GM12878 (cell line): ENCODE data around the gene TTR. TPM values are rescaled to one million over a fixed set of nuclear protein-coding genes. Genes with fewer than 3 reads are reported as not detected.

ENCODE experiments used
- ATAC-seq: fragments of 200-7000 bp; cut with Tn5 transposase; 3 replicates; pipeline ENCODE4 v1.9.1; 2020; ENCODE audit warnings: mild to moderate bottlenecking, moderate library complexity
- BruUV-seq: library from RNA; stranded (reverse); fragments of 400-500 nt; replicated peaks from 2 replicates; lab custom pipeline; 2021; lab: Mats Ljungman, UMichigan
- CTCF ChIA-PET: fragments of 300-600 bp; sonication (Branson Sonifier 250); formaldehyde crosslinking; extraction: SDS; loops from one replicate; lab custom pipeline; 2021; ENCODE audit warnings: inconsistent platforms; lab: Yijun Ruan, JAX
- POLR2A ChIA-PET: fragments of 350-600 bp; formaldehyde crosslinking; extraction: SDS; loops from one replicate; lab custom pipeline; 2021; ENCODE audit warnings: inconsistent platforms; lab: Charles Lee
- RAD21 ChIA-PET: fragments of 300-600 bp; sonication (Branson Sonifier 250); formaldehyde crosslinking; loops from one replicate; lab custom pipeline; 2023; ENCODE audit warnings: antibody characterized with exemption; ENCODE audit not compliant: unreplicated experiment; lab: Charles Lee
- SMC1A ChIA-PET: fragments of 300-600 bp; sonication (Branson Sonifier 250); formaldehyde crosslinking; loops from one replicate; lab custom pipeline; 2023; ENCODE audit not compliant: unreplicated experiment, uncharacterized antibody; lab: Charles Lee
- DNase-seq: peaks from one replicate; pipeline ENCODE4 v3.0.0-alpha.2; 2011; ENCODE audit warnings: low read depth, low spot score
- FAIRE-seq: peaks from 3 replicates; lab custom pipeline; 2011; peaks lifted over from hg19 to GRCh38; lab: Jason Lieb, UNC
- H2AFZ ChIP-seq: 2 replicates; pipeline ENCODE4 v1.6.0; 2011; ENCODE audit warnings: low read depth, low read length, control low read depth; ENCODE audit not compliant: control insufficient read depth
- H3K27ac ChIP-seq: 2 replicates; pipeline ENCODE4 v1.5.1; 2011; ENCODE audit warnings: control low read depth; ENCODE audit not compliant: control insufficient read depth, insufficient read depth
- H3K27me3 ChIP-seq, 2 experiments: replicated peaks in 1 of 2; 2 replicates each; pipeline versions ENCODE4 v1.6.0 to v1.6.1; 2011; ENCODE audit warnings: low read length in 1 of 2; ENCODE audit not compliant: control insufficient read depth in 2 of 2, insufficient read depth in 2 of 2
- H3K36me3 ChIP-seq, 2 experiments: 2 replicates each; pipeline ENCODE4 v1.5.1; 2011; ENCODE audit warnings: low read length in 1 of 2; ENCODE audit not compliant: control insufficient read depth in 2 of 2, insufficient read depth in 2 of 2
- H3K4me1 ChIP-seq: 2 replicates; pipeline ENCODE4 v1.6.1; 2011; ENCODE audit warnings: mild to moderate bottlenecking, low read length, moderate library complexity, mixed read lengths; ENCODE audit not compliant: control insufficient read depth, insufficient read depth
- H3K4me2 ChIP-seq: 2 replicates; pipeline ENCODE4 v1.6.0; 2011; ENCODE audit warnings: control low read depth; ENCODE audit not compliant: control insufficient read depth, insufficient read depth
- H3K4me3 ChIP-seq: fragments of 200-600 bp; sonication (generic); 2 replicates; pipeline ENCODE4 v1.5.1; 2016
- H3K79me2 ChIP-seq: 2 replicates; pipeline ENCODE4 v1.6.0; 2011; ENCODE audit warnings: low read length; ENCODE audit not compliant: control insufficient read depth, insufficient read depth
- H3K9ac ChIP-seq: 2 replicates; pipeline ENCODE4 v1.8.0; 2011; ENCODE audit warnings: low read length, control low read depth, mixed read lengths; ENCODE audit not compliant: control insufficient read depth, insufficient read depth
- H3K9me3 ChIP-seq: replicated peaks from 3 replicates; pipeline ENCODE4 v1.5.1; 2011; ENCODE audit warnings: mild to moderate bottlenecking, low read length; ENCODE audit not compliant: control insufficient read depth, insufficient read depth
- H4K20me1 ChIP-seq: 2 replicates; pipeline ENCODE4 v1.6.0; 2011; ENCODE audit not compliant: control insufficient read depth, insufficient read depth
- BCL11A ChIP-seq: IDR thresholded peaks from 2 replicates; pipeline ENCODE4 v1.6.1; 2011; ENCODE audit warnings: low read depth, low read length
- BRCA1 ChIP-seq: IDR thresholded peaks from 2 replicates; pipeline ENCODE4 v1.6.1; 2011; ENCODE audit warnings: low read depth, low read length, improper control_type of control experiment
- CBFB ChIP-seq: IDR thresholded peaks from 2 replicates; pipeline ENCODE4 v1.6.1; 2016; ENCODE audit warnings: antibody characterized with exemption, low read depth
- ELK1 ChIP-seq: IDR thresholded peaks from 2 replicates; pipeline ENCODE4 v1.6.1; 2012; ENCODE audit warnings: low read depth, low read length, improper control_type of control experiment
- GABPA ChIP-seq: IDR thresholded peaks from 2 replicates; pipeline ENCODE4 v1.6.1; 2014; ENCODE audit warnings: antibody characterized with exemption, low read depth, mild to moderate bottlenecking, inconsistent platforms
- IKZF2 ChIP-seq, 2 experiments: fragments of 450-650 bp; IDR thresholded peaks; 2 replicates each; pipeline ENCODE4 v1.6.1; 2017; ENCODE audit warnings: mild to moderate bottlenecking in 2 of 2, moderate library complexity in 2 of 2
- IRF4 ChIP-seq: IDR thresholded peaks from 2 replicates; pipeline ENCODE4 v1.6.1; 2011; ENCODE audit warnings: low read depth, low read length
- KAT2A ChIP-seq: conservative IDR thresholded peaks from 2 replicates; pipeline ENCODE4 v1.6.1; 2011; ENCODE audit warnings: low read depth, low read length; ENCODE audit not compliant: control insufficient read depth
- KDM1A ChIP-seq: fragments of 200-600 bp; sonication (generic); IDR thresholded peaks from 2 replicates; pipeline ENCODE4 v1.6.1; 2016; ENCODE audit warnings: borderline replicate concordance
- NR2C1 ChIP-seq: fragments of 450-650 bp; IDR thresholded peaks from 2 replicates; pipeline ENCODE4 v1.6.1; 2017; ENCODE audit warnings: antibody characterized with exemption, mild to moderate bottlenecking, moderate library complexity
- POLR2AphosphoS5 ChIP-seq: IDR thresholded peaks from 2 replicates; pipeline ENCODE4 v1.6.1; 2011; ENCODE audit warnings: mild to moderate bottlenecking, low read length, inconsistent platforms
- POU2F2 ChIP-seq: IDR thresholded peaks from 3 replicates; pipeline ENCODE4 v1.6.1; 2011; ENCODE audit warnings: low read depth, mild to moderate bottlenecking, low read length, borderline replicate concordance
- RBBP5 ChIP-seq: fragments of 200-600 bp; sonication (generic); conservative IDR thresholded peaks from 2 replicates; pipeline ENCODE4 v1.6.1; 2016
- SREBF2 ChIP-seq: IDR thresholded peaks from 2 replicates; pipeline ENCODE4 v1.6.1; 2012; ENCODE audit warnings: mild to moderate bottlenecking, low read length
- SRF ChIP-seq, 2 experiments: IDR thresholded peaks; 2 replicates each; pipeline ENCODE4 v1.6.1; 2011; ENCODE audit warnings: low read depth in 2 of 2, low read length in 2 of 2, mild to moderate bottlenecking in 1 of 2, moderate library complexity in 1 of 2
- TCF7 ChIP-seq: IDR thresholded peaks from 2 replicates; pipeline ENCODE4 v1.6.1; 2014; ENCODE audit warnings: antibody characterized with exemption, borderline replicate concordance
- ZSCAN29 ChIP-seq: fragments of 450-650 bp; IDR thresholded peaks from 2 replicates; pipeline ENCODE4 v1.6.1; 2017; ENCODE audit warnings: mild to moderate bottlenecking, moderate library complexity
- WGBS: methylation state at CpG from one replicate; pipeline ENCODE4 v1.1.6; 2016; ENCODE audit warnings: low lambda C conversion rate; ENCODE audit not compliant: insufficient replicate concordance, insufficient coverage; ENCODE audit errors: missing lambda C conversion rate; 5-methylcytosine and 5-hydroxymethylcytosine counted together
- in situ Hi-C: fragments of 300-500 bp; cut with MboI; formaldehyde crosslinking; loops from 9 replicates; pipeline ENCODE4 v1.14.3; 2018; ENCODE audit warnings: mixed read lengths
- intact Hi-C: fragments of 100-400 bp; cut with micrococcal nuclease; formaldehyde crosslinking; loops from one replicate; pipeline ENCODE4 v1.14.2; 2022; ENCODE audit not compliant: unreplicated experiment
- polyA plus RNA-seq, 11 experiments: library from polyadenylated mRNA; depleted of rRNA in 4 of 11; unstranded in 6 of 11; stranded (reverse) in 5 of 11; fragments of >200 nt; fragmentation: Nextera tagmentation in 4 of 11; fragmentation: Illumina TruSeq in 1 of 11; extraction: Ambion mirVana in 4 of 11; extraction: Trizol in 1 of 11; gene quantifications; 1 replicate in 1 of 11; 2 replicates in 10 of 11; pipeline versions ENCODE4 v1.2.1 to v1.2.3, GENCODE V29; 2011 to 2016; ENCODE audit warnings: inconsistent platforms in 2 of 11, missing spikeins in 2 of 11, low read depth in 1 of 11
- total RNA-seq, 4 experiments: library from RNA; depleted of rRNA in 3 of 4; stranded (reverse); fragments of >200 nt in 3 of 4; fragmentation: Illumina TruSeq in 1 of 4; extraction: Trizol in 1 of 4; gene quantifications; 2 replicates each; pipeline versions ENCODE4 v1.2.1 to v1.2.3, GENCODE V29; 2013 to 2021

The TTR gene
- total and polyA plus RNA-seq, 10 of the 15 experiments (the other 5 are each of a cell fraction or from before 2014, with no cell fraction given): 0.05 to 1.2 TPM; not detected in 8

- Histone ChIP-seq H2AFZ (no peak overlapping the region), H3K36me3 (no peaks in the 10 kb centered on the region), H3K27me3 (no peaks in the 10 kb centered on the region), H3K4me3 (no peak overlapping the region), H3K4me1 (no peaks in the 10 kb centered on the region), H3K79me2 (no peaks in the 10 kb centered on the region), H3K9me3 (no peaks in the 10 kb centered on the region), H4K20me1 (no peaks in the 10 kb centered on the region), H3K27ac (no peak overlapping the region), H3K9ac (no peak overlapping the region), H3K4me2 (no peak overlapping the region)
- ChIA-PET CTCF (interaction anchor here (1.5 kb wide), 1 partner anchor 27 kb away, joined by 4 read pairs; no protein-coding TSS in a partner anchor), SMC1A (no interaction called here), RAD21 (no interaction called here), POLR2A (no interaction called here)
- in situ Hi-C loops: no loop called here
- DNase-seq (no peak), FAIRE-seq (no peak), ATAC-seq (no peak)
- BruUV-seq: no TSS peak
- WGBS: 67% methylated on average over 5 of the region's 5 CpGs
- intact Hi-C loops: no loop called here
- TF ChIP-seq POU2F2 (no peak), KAT2A (no peak), BCL11A (no peak), RBBP5 (no peak), IKZF2 (IDR thresholded peaks at IDR 0.05) (no peak), ELK1 (no peak), GABPA (no peak), ZSCAN29 (no peak), TCF7 (no peak), CBFB (no peak), POLR2AphosphoS5 (no peak), KDM1A (no peak), BRCA1 (no peak), SRF (IDR thresholded peaks at IDR 0.05; ENCODE audit: low read depth in 2 of 2, low read length in 2 of 2) (no peak), NR2C1 (no peak), IRF4 (no peak), SREBF2 (no peak)
Measured at GRCh38 chr18:31583185-31583854, 8.4 kb upstream of the TTR start.
